ENCODE results near the gene AS3MT.

- TF ChIP-seq POLR2A (IDR thresholded peaks at IDR 0.05) (no peak), CTCF (IDR thresholded peaks at IDR 0.05) (no peak)
These were observed 43.0 kb upstream of the AS3MT start for GRCh38 chr10:102826148-102826796.

Measured in uterus (tissue), 2 donors.